LoVo (cell line): Measurements from ENCODE around the gene CPA3.

Experiments used
- DNase-seq: peaks from one replicate; pipeline ENCODE4 v3.0.0-alpha.2; 2016; ENCODE audit warnings: low spot score

The CPA3 gene, protein sequence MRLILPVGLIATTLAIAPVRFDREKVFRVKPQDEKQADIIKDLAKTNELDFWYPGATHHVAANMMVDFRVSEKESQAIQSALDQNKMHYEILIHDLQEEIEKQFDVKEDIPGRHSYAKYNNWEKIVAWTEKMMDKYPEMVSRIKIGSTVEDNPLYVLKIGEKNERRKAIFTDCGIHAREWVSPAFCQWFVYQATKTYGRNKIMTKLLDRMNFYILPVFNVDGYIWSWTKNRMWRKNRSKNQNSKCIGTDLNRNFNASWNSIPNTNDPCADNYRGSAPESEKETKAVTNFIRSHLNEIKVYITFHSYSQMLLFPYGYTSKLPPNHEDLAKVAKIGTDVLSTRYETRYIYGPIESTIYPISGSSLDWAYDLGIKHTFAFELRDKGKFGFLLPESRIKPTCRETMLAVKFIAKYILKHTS

DNA sequence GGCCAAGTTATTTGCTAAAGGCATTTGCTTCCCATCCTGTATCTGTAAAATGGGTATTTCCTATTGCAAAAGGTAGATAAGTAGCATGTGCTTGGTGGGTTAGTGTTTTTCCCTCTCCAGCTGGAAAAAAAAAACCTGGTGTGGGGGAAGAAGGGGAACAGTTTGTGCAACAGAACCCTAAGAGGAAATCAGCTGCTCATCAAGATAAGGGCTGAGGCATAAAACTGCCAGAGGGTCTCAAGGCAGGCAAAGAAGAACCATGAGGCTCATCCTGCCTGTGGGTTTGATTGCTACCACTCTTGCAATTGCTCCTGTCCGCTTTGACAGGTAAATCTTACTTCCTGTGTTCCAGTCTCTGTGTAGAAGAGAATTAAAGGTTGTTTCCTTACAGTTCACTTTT lies at the start of gene CPA3:
Gene CPA3 (plus strand): TSS at position 248 of the 400 bp plus-strand sequence. CDS start 12 bp downstream, at position 260.
- no peak for DNase-seq

DNA sequence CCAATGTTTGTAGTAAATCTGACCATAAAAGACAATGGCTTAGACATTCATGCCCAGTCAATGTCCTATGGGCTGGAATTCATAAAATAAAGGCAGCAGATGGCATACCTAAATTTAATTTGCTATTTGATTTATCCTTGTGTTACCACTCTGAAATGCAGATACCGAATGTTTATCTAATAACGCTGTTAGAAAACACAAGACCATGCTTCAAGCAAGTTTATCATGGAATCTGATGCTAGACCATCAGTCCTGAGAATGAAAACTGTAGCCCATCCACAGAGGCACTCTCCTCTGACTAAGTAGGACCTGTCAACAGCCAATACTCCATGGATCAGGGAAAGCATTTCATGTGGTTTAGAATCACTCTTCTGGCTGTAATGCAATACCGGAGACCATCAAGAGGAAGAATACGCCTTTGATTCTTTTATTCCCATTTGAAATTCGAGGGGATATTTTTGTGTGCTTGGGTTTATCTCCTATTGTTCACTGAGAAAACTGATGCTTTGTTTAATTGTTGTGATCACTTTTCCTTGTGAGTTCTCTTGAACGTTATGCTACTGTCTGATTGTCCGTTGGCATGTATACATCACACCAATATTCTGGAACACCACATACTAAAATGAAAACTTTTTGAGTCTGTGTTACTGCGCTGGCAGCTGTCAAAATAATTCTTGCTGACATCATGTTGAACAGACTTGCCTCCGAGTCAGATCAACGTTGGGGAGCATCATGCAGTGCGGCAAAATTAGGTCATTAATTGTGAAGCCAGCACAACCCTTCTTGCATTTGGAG lies 49.6 kb upstream of the CPA3 start:
- DNase-seq, result no peak

DNA sequence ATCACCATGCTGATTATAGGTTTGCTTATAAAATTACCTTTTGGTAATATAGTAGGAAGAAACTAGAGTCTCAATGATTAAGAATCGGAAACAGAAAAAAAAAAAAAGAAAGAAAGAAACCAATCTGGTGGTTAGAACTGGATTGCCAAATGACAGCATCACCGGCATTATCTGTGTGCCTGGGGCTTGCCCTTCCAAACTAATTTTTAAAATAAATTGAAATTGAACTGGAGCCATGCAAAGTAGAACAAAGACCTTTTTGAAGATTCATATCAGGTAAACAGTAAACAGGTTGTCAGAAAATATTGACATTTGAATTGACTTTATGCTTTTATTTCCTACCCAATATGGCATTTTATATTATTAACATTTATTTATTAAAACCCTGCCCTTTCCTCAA lies 48.7 kb upstream of the CPA3 start:
- no peak for DNase-seq

DNA sequence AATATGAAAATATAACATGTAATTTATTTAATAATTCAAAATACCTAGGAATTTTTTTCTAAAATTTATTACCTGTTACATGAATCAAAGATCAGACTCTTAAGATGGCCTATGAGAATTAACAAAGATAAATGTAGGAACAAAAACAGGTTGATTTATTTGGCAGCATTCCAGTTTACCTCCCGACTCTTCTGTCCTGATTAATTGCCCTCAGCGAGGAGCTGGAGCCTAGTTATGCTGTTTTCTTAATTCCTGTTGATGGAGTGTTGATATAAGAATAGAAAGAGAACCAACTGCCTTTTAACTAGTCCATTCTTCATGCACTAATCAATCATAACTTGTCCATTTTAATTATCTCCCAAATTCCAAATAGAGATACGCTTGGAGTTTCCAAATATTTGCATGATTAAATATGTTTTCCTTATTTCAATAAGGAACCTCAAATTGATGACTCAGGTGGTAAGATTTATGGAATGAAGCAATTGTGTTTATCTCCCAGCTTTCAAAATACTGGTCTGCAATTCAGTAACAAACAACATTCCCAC lies 48.0 kb upstream of the CPA3 start:
- DNase-seq, result no peak

DNA sequence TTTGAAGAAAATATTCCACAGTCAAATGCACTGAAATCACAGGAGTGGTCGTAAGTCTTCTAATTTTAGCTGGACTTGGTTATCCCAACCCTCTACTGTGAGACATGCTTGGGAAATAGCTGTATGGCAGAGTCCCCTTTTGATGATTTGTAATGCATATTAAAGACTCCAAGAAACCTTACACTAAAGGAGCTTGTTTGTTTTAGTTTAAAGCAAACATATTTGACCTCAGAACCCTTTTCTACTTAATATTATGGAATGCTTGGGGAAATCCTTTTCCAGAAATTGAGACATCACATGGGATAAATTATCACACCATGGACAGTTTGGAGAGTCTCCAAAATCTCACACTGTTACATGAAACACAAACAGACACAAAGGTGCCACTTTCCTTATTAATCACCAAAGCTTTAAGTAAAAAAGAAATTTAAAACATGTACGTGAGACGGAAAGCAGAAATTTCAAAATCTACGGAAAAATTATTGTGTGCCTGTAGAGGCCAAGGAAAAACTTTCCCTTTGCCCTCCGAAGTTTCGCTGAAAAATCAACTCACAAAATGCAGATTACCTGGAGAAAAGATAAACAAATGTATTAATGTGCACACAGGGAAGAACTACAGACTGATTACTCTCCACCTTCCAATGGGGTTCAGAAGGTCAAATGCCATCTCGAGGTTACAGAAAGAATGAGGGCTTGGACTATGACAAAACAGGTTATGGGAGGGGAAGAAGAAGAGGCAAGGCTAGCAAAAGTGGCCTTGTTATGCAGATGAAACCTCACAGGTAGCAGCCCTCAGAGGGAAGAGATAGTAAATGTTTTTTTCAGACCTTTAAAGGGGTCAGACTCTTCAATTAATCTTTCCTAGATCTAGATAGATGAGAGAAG lies 44.5 kb upstream of the CPA3 start:
- no peak for DNase-seq

DNA sequence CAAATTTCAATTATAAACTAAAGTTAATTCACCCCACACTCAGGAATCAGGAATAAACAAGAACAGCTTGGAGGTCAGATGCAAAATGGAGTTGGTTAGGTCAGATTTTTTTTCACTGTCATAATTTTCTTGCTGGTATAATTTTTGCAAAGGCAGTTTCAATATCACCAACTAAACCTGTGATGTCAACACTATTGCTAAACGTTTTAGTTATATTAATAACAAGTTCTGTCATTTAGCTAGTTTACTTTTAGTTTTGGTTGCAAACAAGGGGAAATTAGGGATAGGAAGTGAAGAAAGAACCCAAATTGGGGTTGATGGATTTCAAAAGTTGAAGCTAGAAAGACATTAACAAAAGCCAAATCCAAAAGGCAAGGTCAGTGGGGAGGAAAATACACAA lies 42.1 kb upstream of the CPA3 start:
- no peak for DNase-seq

DNA sequence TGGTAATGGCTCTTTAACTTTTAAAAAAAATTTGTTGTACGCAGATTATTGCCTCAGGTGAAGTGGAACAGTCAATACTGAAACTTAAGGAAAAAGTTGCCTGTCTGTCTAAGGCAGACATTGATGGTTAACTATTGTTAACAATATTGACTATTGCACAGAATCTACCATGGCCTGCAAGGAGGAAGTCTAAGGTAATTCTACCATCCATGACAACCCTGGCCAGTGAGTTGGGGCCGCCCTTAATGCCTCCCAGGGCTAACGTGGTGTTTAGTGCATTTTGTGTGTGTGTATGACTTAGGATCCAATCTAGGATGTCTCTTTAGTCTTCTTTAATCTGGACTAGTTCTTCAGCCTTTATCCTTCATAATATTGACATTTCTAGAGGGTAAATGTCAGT lies 39.6 kb upstream of the CPA3 start:
- no peak for DNase-seq

DNA sequence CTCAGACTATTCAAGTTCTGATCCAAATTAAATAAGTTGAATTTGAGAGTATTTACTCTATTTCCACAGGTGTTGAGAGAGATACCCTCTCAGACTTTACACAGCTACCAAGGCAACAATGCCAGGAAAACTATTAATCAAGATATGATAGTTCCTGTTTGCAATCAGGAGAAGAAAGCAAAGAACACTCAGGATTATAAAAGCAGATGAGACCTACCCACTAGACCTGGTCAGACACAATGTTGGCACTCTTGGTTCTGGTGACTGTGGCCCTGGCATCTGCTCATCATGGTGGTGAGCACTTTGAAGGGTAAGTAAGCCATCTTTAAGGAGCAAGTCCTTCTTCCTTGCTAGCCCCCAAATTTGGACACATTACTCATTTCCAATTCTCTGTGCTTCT lies 37.5 kb upstream of the CPA3 start, which contains the start of gene CPB1:
Gene CPB1 (plus strand): TSS at position 227 of the 400 bp plus-strand sequence. CDS start 13 bp downstream, at position 240.
- no peak for DNase-seq

DNA sequence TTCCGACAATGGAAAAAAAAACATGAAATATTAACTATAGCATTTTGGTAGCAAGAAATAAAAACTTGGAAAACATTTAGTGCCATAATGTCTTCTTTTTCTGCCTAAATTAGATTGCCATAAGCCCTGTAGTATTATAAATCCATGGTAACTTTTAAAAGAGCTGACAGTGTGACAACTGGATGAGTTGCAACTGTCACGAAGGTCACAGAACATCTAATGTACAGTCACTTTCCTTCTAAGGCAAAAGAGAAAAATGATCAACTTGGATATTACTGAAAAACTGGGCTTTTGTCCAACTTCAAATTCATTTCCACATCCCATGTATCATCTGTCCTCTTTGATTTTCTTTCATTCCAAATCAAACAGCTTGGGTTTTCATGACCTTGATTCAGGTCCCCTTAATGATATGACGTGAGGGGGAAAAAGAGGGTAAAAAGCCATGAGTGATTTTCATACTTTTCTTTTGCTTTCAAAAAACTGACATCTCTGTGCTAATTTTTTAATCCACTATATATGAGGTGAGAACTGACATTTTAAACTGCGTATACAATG lies 36.9 kb upstream of the CPA3 start:
- DNase-seq, result no peak

DNA sequence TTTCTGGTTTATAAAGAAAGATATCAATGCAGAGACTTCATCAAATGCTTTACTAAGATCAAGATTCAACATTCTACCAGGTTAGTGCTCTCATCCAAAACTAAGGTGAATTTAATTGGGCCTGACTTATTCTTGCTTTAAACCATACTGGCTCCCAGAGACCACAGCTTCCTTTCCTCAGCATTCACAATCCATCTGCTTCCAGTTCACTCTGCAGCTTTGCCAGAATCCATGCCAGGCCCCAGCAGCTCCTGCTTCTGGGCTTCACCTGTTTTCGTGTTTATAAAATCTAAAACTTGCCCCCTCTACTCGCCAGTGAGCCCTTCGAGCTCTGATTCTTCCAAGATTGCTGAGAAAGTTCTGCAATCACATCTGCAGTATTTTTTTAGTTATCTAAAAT lies 35.2 kb upstream of the CPA3 start:
- no peak for DNase-seq

DNA sequence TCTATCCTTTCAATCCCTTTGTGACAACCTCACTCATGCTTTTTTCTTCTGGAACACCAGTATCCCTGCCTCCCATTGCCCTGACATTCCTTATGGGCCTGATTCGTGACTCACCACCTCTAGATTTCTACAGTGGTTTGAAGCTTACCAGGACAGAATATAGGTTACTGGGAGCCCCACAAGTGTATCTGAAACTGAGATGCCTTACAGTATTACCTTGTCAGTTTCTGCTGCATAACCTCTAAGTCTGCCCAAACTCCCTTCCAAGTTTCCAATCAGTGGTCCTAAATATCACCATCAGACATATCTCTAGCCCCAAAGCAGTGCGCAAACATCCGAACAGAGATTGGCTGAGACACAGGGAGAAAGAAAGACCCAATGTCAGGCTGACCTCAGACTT lies 31.9 kb upstream of the CPA3 start:
- DNase-seq, result no peak

DNA sequence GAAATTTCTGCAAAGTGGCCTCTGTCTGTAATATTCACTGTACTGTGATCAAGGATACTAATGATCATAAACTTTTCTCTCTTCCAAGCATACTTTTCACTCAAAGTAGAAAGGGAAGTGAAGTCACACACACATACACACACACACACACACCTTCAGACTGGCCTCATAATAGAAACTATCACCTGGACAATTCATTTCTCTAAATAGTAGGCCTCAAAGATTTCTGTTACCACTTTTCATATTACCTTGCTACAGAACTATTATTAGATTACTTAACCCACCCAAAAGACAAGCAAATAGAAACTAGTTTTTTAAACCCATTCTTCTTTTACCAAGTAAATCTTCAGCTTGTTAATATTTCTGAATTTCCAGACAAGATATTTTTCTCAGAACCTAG lies 25.3 kb upstream of the CPA3 start:
- no peak for DNase-seq

DNA sequence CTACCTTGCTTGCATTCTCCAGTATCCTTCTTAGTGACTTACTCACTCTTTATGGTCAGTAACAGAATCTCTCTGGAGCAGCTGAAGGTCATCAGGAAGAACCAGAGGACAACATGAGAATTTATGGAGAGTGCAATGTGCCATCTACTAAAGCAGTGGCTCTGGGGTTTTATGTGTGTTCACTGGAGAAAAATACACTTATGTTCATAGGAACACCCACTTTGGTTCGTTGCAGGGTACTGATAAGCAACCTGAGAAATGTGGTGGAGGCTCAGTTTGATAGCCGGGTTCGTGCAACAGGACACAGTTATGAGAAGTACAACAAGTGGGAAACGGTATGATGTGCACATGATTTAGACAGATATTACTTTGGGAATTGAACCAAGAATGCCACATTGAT lies 24.6 kb upstream of the CPA3 start:
- no peak for DNase-seq

DNA sequence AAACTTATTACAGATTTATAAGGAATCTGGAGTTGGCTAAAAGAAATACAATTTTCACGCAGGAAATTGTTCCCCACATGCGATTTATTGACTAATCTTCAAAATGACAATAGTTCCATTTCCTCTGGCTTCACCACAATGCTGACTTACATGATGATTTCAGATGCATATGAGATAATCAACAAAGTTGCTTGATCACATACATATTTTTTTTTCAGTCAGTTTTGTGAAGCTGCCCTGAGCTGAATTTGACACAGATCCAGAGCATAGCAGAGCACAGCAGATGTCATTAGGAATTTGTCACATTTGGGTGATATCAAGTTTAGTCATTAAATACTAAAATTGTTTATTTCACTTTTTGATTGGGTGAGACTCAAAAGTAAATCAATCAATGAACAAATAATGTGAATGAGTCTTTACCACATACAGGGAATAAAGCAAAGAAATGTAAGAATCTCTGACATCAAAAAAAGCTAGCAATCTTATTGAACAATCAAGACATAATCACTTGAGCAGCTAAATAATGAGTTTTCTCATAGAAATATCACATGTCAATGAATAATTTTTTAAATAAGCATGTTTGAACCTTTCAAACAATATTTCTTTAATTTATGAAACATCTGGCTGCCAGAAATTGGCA lies 19.2 kb upstream of the CPA3 start:
- DNase-seq, result no peak

DNA sequence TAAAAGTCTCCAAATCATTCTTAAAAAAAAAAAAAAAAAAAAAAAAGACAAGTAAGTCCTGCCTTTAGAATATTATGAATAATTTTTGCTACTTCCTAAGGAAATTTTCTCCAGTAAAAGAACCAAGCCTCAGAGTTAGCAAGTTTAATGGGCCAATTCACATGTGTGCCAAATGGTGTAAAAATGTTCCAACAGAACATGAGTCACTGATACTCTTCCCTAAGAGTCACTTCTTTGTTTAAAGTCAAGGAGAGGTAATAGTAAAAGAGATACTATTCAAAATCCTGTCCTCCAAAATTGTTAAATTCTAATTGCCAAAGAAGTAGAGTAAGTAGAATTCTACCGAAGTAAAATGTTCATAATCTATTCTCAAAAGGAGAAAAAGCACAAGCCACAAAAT lies 17.7 kb upstream of the CPA3 start:
- no peak for DNase-seq

DNA sequence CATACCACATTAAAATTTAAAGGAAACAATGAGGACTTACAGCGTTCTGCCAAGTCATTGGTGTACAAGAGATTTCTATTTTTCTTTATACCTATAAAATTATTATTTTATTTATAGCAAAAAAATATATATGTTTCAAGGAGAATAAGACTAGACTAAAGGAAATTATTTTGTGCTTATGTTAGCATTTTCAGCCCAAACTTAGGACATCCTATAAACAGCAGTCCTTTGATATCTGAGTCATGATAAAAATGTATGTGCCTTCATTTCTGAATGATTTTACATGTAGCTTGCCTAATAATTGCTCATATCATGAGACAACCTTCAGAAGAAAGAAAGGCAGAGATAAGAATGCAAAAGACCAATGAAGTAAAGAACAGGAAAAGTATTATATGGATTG lies 16.7 kb upstream of the CPA3 start:
- DNase-seq, result no peak

DNA sequence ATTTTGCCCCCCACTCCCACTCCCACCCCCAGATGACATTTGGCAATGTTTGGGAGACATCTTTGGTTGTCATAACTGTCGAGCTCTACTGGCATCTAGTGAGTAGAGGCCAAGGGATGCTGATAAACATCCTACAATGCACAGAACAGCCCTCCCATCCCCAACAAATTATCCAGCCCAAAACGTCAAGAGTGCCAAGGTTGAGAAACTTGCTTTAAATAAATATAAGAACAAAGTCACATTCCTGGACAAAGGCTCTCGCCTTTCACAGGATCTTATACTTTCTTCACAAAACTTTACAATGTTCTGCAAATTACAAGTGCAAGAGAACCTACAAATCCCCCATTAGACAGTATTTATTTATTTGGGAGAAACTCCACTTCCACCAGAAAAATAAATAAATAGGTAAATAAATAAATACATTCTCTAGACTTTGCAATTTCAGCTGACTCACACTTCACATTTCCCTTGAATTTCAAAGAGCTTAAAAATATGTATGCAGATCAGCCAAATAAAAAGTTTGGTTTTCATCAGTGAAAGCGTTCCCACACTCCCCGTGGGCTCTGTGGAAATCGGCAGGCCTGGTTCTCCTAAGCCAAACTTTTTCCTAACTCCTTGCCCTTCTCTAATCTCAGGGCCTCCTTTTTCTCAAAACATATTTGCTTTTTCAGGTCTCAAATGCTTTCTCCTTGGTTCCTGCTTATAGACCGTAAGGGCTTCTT lies 12.7 kb upstream of the CPA3 start:
- DNase-seq, result no peak

DNA sequence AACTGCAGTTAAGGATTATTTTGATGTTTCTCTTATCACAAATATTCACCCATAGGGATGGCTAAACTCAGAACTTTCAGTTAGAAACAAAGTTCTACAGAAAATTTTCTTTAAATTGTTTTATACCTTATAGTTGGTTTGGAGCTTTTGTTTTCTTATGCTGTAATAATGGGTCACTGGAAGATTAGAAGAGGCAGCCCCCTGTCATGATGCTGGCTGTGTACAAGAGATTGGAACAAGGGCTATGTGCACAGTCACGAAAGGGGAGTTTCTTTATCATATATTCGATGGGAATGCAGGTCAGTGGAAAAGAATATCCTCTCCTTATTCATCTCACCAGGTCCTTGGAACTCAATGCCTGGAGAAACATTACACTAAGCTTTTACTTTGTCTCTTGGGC lies 12.0 kb upstream of the CPA3 start:
- no peak for DNase-seq

DNA sequence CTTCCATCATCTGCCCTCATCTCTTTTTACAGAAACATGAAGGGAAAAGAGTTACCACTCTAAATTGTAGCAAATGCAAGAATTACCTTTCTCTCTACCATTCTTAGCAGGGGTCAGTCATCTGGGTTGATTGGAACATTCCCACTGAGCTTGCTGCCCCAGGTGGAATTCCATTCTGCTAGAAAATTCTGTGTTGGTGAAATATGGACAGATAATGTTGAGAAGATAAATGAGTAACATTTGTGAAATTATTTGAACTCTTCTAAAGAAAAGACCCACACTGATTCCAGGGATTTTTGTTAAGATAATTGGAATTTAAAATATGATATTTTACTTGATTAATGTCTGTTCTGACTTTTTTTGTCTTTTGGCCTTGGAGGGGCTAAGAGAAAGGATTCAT lies 11.0 kb upstream of the CPA3 start:
- DNase-seq, result no peak

DNA sequence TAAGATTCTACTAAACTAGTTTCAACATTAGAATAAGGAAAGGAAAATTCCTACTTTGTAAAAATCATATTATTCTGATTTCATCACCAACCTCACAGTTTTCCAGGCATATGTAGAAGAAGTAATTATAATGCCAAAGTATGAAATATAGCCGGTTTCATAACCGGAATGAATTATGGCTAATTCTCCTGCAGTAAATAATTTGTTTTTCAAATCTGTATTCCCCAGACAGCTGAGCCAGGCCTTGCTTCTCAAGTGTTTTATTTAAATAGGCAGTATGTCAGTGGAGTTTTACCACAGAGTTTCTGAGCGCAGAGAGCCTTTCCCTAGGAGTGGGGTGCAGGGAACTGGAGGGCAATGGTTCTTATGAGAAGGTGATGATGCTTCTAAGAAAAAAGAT lies 8.7 kb upstream of the CPA3 start:
- DNase-seq, result no peak

DNA sequence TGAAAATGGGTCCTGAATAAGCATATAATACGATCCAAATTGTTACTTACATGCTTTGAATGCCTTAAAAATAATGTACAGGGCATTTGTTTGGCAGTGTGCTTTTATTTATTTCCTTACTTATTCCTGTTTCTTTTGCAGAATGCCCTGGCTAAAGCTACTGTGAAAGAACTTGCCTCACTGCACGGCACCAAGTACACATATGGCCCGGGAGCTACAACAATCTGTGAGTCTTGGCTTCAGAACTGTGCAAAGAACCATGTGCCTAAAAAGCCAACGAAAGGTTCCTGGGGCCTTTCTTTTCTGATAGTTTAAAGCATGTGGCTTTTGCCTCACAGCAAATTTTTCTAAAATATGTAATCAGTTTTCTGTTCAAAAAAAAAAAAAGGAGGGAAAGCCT lies 7.8 kb upstream of the CPA3 start:
- no peak for DNase-seq
